CD14-positive monocyte (primary cell): ENCODE results near the gene PTPN13. TPM values are rescaled to one million over a fixed set of nuclear protein-coding genes. Genes with fewer than 3 reads are reported as not detected.

Source experiments
- DNase-seq, 3 donors: peaks; one replicate each; pipeline ENCODE4 v3.0.0-alpha.2; 2011 to 2022
- H2AFZ ChIP-seq: 2 replicates; pipeline ENCODE4 v1.6.0; 2012; ENCODE audit warnings: mild to moderate bottlenecking, low read depth, low read length, inconsistent platforms; ENCODE audit not compliant: insufficient read depth, poor library complexity, severe bottlenecking
- H3K27ac ChIP-seq, 2 donors: 1 replicate in 1 of 2; 2 replicates in 1 of 2; pipeline ENCODE4 v1.5.1; 2012 to 2013; ENCODE audit warnings: low read length in 2 of 2, control low read depth in 1 of 2, inconsistent platforms in 1 of 2, low read depth in 1 of 2, mild to moderate bottlenecking in 1 of 2
- H3K27me3 ChIP-seq, 2 donors: one replicate each; pipeline versions ENCODE4 v1.6.0 to v1.6.1; 2011 to 2013; ENCODE audit warnings: low read length in 2 of 2; ENCODE audit not compliant: control insufficient read depth in 2 of 2, insufficient read depth in 2 of 2
- H3K36me3 ChIP-seq, 2 donors: replicated peaks in 1 of 2; 1 replicate in 1 of 2; 2 replicates in 1 of 2; pipeline versions ENCODE4 v1.5.1 to v1.6.1; 2012 to 2013; ENCODE audit warnings: low read length in 2 of 2, control low read depth in 1 of 2, inconsistent platforms in 1 of 2, mild to moderate bottlenecking in 1 of 2; ENCODE audit not compliant: insufficient read depth in 2 of 2, control insufficient read depth in 1 of 2
- H3K4me1 ChIP-seq, 2 donors: 1 replicate in 1 of 2; 2 replicates in 1 of 2; pipeline versions ENCODE4 v1.5.1 to v1.6.1; 2012 to 2013; ENCODE audit warnings: low read length in 2 of 2, control low read depth in 1 of 2, inconsistent platforms in 1 of 2, mild to moderate bottlenecking in 1 of 2, moderate library complexity in 1 of 2; ENCODE audit not compliant: insufficient read depth in 2 of 2, control insufficient read depth in 1 of 2
- H3K4me2 ChIP-seq: replicated peaks from 2 replicates; pipeline ENCODE3; 2012; ENCODE audit warnings: low read length, moderate library complexity, mild to moderate bottlenecking; ENCODE audit not compliant: poor library complexity, severe bottlenecking; ENCODE audit errors: extremely low read depth
- H3K4me3 ChIP-seq, 3 experiments: fragments of 200-600 bp in 1 of 3; sonication (generic) in 1 of 3; replicated peaks in 1 of 3; 1 replicate in 2 of 3; 2 replicates in 1 of 3; pipeline ENCODE4 v1.5.1; 2011 to 2013; ENCODE audit warnings: low read length in 3 of 3, mild to moderate bottlenecking in 3 of 3, control low read depth in 2 of 3, low read depth in 2 of 3, inconsistent platforms in 1 of 3, moderate library complexity in 1 of 3
- H3K79me2 ChIP-seq: 2 replicates; pipeline ENCODE4 v1.6.0; 2012; ENCODE audit warnings: mild to moderate bottlenecking, control low read depth, inconsistent platforms, low read length, moderate library complexity; ENCODE audit not compliant: insufficient read depth
- H3K9ac ChIP-seq: 2 replicates; pipeline ENCODE4 v1.6.0; 2017; ENCODE audit warnings: low read length, mild to moderate bottlenecking; ENCODE audit not compliant: insufficient read depth, poor library complexity, severe bottlenecking
- H3K9me3 ChIP-seq, 2 donors: replicated peaks in 1 of 2; 1 replicate in 1 of 2; 2 replicates in 1 of 2; pipeline versions ENCODE4 v1.5.1 to v1.6.1; 2012 to 2013; ENCODE audit warnings: low read length in 2 of 2, control low read depth in 1 of 2; ENCODE audit not compliant: control insufficient read depth in 1 of 2, insufficient read depth in 1 of 2
- H4K20me1 ChIP-seq: 2 replicates; pipeline ENCODE4 v1.6.0; 2012; ENCODE audit warnings: mild to moderate bottlenecking, low read length, control low read depth, moderate library complexity; ENCODE audit not compliant: insufficient read depth
- H3K27ac Mint-ChIP-seq, 7 donors: one replicate each; pipeline ENCODE4 v1.8.0; 2020; ENCODE audit warnings: mild to moderate bottlenecking in 7 of 7, mixed read lengths in 7 of 7, moderate library complexity in 6 of 7, inconsistent platforms in 2 of 7
- H3K27me3 Mint-ChIP-seq, 3 donors: one replicate each; pipeline ENCODE4 v1.8.0; 2021 to 2022; ENCODE audit warnings: low read depth in 3 of 3, mild to moderate bottlenecking in 3 of 3, mixed read lengths in 3 of 3, moderate library complexity in 3 of 3, inconsistent platforms in 1 of 3
- H3K36me3 Mint-ChIP-seq, 2 donors: one replicate each; pipeline ENCODE4 v1.8.0; 2020; ENCODE audit warnings: mixed read lengths in 2 of 2, inconsistent platforms in 1 of 2, mild to moderate bottlenecking in 1 of 2
- H3K4me1 Mint-ChIP-seq: one replicate; pipeline ENCODE4 v1.8.0; 2020; ENCODE audit warnings: mild to moderate bottlenecking, mixed read lengths
- H3K4me3 Mint-ChIP-seq, 2 donors: one replicate each; pipeline ENCODE4 v1.8.0; 2020; ENCODE audit warnings: mild to moderate bottlenecking in 2 of 2, mixed read lengths in 2 of 2, moderate library complexity in 1 of 2
- H3K9me3 Mint-ChIP-seq, 7 donors: one replicate each; pipeline ENCODE4 v1.8.0; 2020 to 2022; ENCODE audit warnings: mixed read lengths in 7 of 7, mild to moderate bottlenecking in 6 of 7, moderate library complexity in 6 of 7, inconsistent platforms in 2 of 7
- CTCF ChIP-seq: fragments of 200-600 bp; IDR thresholded peaks from one replicate; pipeline ENCODE4 v1.8.0; 2022; ENCODE audit warnings: antibody characterized with exemption, mild to moderate bottlenecking
- WGBS: methylation state at CpG from one replicate; pipeline ENCODE4 v1.1.5; 2013; ENCODE audit warnings: missing lambda C conversion rate; ENCODE audit not compliant: insufficient coverage; 5-methylcytosine and 5-hydroxymethylcytosine counted together
- intact Hi-C, 2 donors: fragments of 100-400 bp; cut with micrococcal nuclease; formaldehyde crosslinking; loops; one replicate each; pipeline versions ENCODE4 v1.15.0 to v1.15.1; 2023
- polyA plus RNA-seq, 3 donors: library from polyadenylated mRNA; depleted of rRNA in 1 of 3; unstranded in 2 of 3; stranded (reverse) in 1 of 3; fragments of 300-500 nt in 2 of 3; fragments of >200 nt in 1 of 3; fragmentation: Illumina TruSeq in 2 of 3; gene quantifications; 1 replicate in 2 of 3; 2 replicates in 1 of 3; pipeline ENCODE4 v1.2.3, GENCODE V29; 2012 to 2021

The PTPN13 gene
- polyA plus RNA-seq, 3 donors, result 0.04 to 1.0 (median 0.35) TPM

- no peak overlapping the region for H3K4me3 Mint-ChIP-seq
- H3K79me2 ChIP-seq, result no peaks in the 10 kb centered on the region
- no peak for DNase-seq
- no peaks in the 10 kb centered on the region for H3K36me3 Mint-ChIP-seq
- no peaks in the 10 kb centered on the region for H4K20me1 ChIP-seq
- H3K4me1 Mint-ChIP-seq, result no peaks in the 10 kb centered on the region
- TF ChIP-seq CTCF, result no peak
- H3K27ac ChIP-seq, result no peak overlapping the region
- H3K36me3 ChIP-seq, result no peaks in the 10 kb centered on the region
- no CpG with 5 or more reads among the region's 3 CpGs for WGBS
- H3K27me3 Mint-ChIP-seq, result peaks cover 1 to 3% (median 2%) of the 10 kb centered on the region in 3 donors
- intact Hi-C loops, result no loop called here
- no peak overlapping the region for H3K9ac ChIP-seq
- no peak overlapping the region for H3K27ac Mint-ChIP-seq
- no peak overlapping the region for H3K4me3 ChIP-seq
- no peaks in the 10 kb centered on the region for H3K4me1 ChIP-seq
- no peaks in the 10 kb centered on the region for H3K27me3 ChIP-seq
- no peaks in the 10 kb centered on the region for H3K9me3 ChIP-seq
- H3K4me2 ChIP-seq, result no peak overlapping the region
- peaks cover 0 to 7% (median 0%) of the 10 kb centered on the region in 7 donors for H3K9me3 Mint-ChIP-seq
- H2AFZ ChIP-seq, result no peak overlapping the region
Observed at GRCh38 chr4:86720508-86721068, 126.5 kb downstream of the PTPN13 start.

- H3K79me2 ChIP-seq, result no peaks in the 10 kb centered on the region
- no peaks in the 10 kb centered on the region for H4K20me1 ChIP-seq
- no peak overlapping the region for H3K4me3 Mint-ChIP-seq
- no peak overlapping the region for H3K9ac ChIP-seq
- H3K4me1 Mint-ChIP-seq, result no peaks in the 10 kb centered on the region
- H3K36me3 ChIP-seq, result no peaks in the 10 kb centered on the region
- no peaks in the 10 kb centered on the region for H3K4me1 ChIP-seq
- peaks cover 1 to 3% (median 2%) of the 10 kb centered on the region in 3 donors for H3K27me3 Mint-ChIP-seq
- TF ChIP-seq CTCF, result no peak
- no peak overlapping the region for H3K27ac ChIP-seq
- H3K4me2 ChIP-seq, result no peak overlapping the region
- H3K9me3 Mint-ChIP-seq, result peaks cover 0 to 9% (median 0%) of the 10 kb centered on the region in 7 donors
- intact Hi-C loops, result no loop called here
- DNase-seq, result no peak
- no peaks in the 10 kb centered on the region for H3K27me3 ChIP-seq
- H3K4me3 ChIP-seq, result no peak overlapping the region
- no peak overlapping the region for H2AFZ ChIP-seq
- H3K9me3 ChIP-seq, result no peaks in the 10 kb centered on the region
- H3K27ac Mint-ChIP-seq, result no peak overlapping the region
- no peaks in the 10 kb centered on the region for H3K36me3 Mint-ChIP-seq
- no CpG with 5 or more reads among the region's 2 CpGs for WGBS
Observed at GRCh38 chr4:86721412-86721811, 127.3 kb downstream of the PTPN13 start.
